ENCODE measurements around the gene SELENOF.
"Not testable (repeated sequence)": the region's sequence is repeated elsewhere in the genome, so short reads cannot be mapped to it uniquely, and the experiment has no call there.

Gene SELENOF

DNA sequence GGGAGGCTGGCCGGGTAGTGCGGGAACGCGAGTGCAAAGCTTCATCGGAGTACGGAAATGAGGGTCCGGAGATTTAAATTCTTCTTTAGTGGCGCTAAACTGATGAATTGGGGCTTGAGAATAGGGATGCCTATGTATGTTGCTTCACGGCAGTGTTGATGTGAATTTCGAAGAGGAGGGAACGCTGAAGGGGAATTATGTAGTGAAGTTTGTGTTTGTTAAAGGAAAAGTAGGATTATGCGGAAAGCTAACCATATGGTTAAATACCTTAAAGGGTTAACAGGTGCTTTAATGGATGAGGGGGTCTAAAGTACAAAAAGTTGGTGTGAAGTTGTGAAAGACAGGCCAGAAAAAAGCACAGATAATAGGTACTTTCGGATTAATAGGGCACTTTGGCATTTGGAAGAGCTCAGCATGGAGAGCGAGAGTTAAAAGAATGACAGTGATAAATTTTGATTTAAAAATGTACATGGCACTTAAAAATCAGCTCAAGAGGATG, 1.9 kb upstream of the SELENOF start:
- DNase-seq = peak in 1 of 2 experiments; percentile 6

DNA sequence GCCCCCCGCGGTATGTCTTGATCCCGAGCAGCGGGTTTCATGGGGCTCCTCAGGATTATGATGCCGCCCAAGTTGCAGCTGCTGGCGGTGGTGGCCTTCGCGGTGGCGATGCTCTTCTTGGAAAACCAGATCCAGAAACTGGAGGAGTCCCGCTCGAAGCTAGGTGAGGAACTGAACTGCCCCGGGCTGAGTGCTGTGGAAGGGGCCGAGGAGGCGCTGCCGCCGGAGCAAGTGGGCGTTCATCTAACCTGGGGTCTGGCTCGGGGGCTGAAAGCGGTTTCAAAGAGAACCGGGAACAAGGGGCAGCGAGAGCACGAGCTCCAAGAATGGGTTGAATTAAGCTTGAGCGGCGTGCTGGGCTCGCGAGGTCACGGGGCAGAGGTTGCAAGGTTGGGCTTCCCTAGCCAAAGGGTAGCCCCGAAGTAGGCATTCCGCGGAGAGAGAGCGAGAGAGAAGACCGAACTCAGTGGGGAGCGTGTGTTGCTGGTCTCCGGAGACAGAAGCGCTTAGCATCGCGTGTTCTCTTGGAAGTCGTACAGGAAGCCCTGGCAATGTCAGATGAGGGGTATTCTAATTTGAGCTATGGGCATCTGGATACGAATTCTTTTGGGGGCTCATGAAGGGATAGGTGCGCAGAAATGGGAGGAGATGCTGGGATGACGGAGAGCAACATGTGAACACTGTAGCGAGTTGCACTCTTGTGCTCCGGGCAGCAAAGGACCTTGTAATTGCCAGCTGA, 1.2 kb upstream of the SELENOF start:
- DNase-seq = peak; percentile 31 to 36

DNA sequence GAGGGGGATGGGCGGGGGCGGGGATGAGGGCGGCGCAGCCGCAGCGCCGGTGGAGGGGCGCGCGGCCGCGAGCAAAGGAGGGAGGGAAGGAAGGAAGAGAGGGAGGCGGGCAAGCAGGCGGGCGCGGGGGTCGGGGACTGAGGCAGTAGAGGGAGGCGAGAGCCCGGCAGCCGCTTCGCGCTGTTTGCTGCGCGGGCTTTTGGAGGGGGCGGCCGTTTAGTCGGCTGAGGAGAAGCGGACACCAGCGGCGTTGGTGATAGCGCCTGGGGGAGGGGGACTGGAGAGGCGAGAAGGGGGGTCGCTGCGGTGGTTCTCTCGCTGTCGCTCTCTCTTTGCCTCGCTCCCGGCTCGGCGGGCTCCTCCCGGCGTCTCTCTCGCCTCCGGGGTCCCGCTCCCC, 673 bp upstream of the SELENOF start, which contains the start of gene HS2ST1:
Gene HS2ST1, plus strand, starts transcription at position 35 of the 397 bp plus-strand sequence.
- no peak for DNase-seq

DNA sequence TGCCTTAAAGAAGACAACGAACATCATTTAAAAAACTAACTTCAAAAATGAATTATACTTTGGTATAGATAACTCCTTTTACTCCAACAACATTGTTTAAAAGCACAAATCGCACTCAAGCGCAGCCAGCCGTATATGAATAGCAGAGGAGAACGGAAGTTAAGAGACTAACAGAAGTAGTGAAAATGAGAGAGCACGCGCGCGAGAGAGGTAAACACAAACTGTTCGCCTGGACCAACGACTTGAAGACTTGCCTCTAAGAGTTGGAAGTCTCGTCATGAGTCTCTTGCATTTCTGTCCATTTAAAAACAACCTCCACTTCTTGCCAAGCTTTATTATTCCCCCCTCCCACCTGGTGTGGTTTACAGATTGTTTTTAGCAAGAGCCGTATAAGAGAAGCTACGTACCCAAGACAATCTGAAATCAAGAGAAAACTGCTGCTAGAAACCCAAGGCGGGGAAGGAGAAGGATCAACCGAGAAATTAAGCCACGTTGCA, 479 bp downstream of the SELENOF start:
- peak; percentile 5 to 7 for DNase-seq

DNA sequence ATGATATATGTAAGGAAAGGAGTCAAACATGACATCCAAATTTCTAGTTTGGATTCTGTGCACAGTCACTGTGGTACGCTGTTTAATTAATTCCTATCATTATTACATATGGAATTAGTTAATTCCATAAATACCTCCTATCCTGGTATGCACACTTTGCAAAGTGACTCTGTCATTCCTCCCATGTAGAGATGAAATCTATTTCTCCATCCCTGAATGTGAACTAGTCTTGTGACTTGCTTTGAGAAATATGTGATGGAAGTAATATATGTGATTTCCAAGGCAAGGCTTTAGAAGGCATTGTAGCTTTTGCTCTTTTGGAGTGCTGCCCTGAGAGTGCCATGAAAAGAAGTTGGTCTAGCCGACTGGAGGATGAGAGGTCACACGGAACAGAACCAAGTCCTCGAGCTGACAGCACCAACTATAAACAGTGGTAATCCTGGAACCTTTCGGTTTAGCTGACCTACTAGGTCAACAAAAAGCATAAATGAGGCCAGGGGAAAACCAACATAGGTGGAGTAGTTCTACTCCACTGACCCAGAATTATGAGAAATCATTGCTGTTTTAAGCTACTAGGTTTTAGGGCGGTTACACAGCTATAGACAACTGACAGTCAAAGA, 1.5 kb downstream of the SELENOF start:
- no peak for DNase-seq

DNA sequence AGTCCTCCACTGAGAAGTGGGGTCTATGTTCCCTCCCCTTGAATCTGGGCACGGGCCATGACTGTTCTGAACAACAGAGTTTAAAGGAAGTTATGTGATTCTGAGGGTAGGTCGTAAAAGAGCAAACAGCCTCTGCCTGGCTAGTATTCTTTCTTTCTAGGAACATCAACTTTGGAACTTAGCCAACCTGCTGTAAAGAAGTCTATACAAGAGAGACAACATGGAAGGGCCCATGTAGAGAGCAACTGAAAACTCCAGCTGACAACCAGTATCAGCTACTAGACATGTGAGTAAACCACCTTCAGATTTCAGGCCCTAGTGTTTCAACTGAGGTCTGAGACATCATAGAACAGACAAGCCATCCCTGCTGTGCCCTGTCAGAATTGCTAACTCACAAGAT, 7.5 kb downstream of the SELENOF start:
- DNase-seq = no peak

DNA sequence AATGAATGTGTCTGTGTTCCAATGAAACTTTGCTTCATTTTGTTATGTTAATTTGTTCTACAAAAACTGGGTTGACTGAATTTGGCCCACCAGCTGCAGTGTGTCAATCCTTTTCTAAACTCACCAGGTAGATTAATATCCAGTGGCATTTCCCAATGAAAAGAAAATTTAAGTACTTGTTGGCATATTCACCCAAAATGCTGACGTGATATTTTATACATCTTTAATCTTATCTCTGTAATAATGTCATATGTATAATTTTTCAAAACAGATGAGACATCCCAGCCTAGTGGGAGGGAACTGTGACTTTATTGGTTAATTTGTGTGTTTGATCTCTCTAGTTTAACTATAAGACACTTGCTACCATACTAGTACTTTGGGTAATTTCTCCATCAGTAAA, 8.1 kb downstream of the SELENOF start:
- DNase-seq = no peak

DNA sequence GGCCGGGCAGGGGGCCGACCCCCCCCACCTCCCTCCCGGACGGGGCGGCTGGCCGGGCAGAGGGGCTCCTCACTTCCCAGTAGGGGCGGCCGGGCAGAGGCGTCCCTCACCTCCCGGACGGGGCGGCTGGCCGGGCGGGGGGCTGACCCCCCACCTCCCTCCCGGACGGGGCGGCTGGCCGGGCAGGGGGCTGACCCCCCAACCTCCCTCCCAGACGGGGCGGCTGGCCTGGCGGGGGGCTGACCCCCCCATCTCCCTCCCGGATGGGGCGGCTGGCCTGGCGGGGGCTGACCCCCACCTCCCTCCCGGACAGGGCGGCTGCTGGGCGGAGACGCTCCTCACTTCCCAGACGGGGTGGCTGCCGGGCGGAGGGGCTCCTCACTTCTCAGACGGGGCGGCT, 14.5 kb downstream of the SELENOF start:
- DNase-seq = not testable (repeated sequence)

DNA sequence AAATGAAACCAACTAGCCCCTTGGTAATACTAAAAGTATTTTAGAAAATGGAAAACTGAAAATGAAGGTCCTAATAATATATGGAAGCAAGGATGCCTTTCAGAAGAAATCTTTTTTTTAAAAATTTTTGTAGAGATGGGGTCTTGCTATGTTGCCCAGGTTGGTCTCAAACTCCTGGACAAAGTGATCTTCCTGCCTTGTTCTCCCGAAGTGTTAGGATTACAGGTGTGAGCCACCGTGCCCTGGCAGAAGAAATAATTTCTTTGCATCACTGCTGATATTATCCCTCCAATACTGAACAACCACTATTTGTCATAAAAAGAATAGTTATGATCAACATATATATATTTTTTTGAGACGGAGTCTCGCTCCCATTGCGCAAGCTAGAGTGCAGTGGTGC, 25.6 kb downstream of the SELENOF start:
- no peak for DNase-seq

DNA sequence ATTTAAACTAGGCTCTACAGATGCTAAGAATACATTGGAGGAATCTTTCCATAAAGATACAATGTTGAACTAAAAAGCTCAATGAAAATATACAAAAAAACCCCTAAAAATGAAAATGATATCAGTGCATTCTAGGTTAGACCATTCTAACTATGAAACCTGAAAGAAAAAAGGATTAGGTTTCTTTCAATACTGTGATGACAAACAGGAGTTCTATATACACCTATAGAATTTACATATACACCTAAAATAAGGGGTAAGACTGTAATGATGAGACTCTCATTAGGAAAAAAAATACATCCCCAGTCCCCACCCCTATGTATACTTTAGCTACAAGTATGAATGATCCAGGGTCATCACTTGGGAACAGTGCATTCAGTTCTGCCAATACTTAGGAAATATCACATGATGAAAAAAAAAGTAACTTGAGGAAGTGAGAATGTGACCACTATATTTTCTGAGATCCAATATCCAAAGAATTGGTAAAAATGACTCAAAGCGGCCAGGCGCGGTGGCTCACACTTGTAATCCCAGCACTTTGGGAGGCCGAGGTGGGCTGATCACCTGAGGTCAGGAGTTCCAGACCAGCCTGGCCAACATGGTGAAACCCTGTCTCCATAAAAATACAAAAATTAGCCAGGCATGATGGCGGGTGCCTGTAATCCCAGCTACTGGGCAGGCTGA, 26.3 kb downstream of the SELENOF start:
- DNase-seq = no peak

DNA sequence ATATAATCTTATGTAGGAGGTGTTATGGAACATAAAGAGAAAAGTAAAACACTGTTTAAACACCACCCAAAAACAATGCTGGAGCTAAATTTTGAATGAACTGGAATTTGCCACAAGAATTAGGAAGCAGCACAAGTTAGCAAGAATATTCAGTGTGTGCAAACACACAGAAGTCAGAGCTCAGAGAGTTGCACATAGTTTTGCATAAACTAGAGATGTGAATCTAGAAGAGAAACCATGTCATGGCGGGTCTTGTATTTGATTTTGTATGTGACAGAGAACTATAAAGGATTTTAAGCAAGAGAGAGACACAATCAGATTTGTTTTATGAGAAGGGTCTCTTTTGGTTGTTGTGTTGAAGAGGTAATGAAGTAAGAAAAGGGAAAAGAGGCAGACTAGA, 38.2 kb downstream of the SELENOF start:
- DNase-seq = no peak

DNA sequence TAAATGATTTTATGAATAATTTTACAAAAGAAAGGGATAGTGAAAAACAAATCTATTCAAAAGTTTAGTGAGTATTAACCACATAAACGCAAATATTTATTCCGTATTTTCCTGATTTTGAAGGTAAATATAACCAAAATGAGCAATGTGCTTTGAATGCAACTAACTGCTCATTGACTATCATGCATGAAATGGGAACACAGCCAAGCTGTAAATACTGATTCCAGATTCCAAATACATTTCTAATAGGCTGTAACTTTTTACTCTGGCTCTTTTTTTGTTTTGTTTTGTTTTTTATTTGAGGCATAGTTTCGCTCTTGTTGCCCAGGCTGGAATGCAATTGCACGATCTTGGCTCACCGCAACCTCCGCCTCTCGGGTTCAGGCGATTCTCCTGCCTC, 41.8 kb downstream of the SELENOF start:
- no peak for DNase-seq

DNA sequence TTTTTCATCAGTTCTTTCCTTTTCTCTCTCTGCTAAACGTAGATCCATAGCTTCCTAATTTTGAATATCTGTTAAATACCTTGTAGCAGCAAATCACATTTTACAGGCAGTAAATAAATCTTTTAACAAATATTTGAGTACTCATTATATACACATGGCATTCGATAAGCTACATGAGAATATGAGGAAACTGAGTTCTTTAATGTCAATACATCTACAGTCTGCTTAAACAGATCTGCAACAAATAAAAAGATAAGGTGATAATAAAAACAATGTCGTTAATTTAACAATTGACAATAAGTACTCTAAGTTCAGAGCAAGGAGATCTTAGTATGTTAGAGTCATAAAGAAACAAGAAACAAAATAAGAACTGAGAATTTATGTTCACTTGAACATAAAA, 42.9 kb downstream of the SELENOF start:
- DNase-seq = no peak

DNA sequence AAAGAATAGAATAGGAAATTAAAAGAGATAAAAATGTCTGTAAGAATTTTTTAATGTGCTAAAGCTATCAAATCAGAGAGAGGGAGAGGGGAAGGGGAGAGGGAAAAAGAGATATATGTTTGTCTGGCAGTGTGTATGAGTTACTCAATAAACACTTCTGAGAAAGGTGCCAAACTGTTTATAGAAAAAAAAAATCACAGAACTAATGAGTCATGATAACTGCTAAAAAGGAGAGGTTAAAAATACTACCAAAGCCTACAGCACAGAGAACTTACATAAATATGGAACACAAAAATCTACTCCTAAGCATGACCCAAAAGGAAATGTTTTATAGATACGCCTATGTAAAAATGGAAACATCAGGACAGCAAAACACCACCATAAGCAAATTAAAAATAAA, 45.4 kb downstream of the SELENOF start:
- DNase-seq = no peak

DNA sequence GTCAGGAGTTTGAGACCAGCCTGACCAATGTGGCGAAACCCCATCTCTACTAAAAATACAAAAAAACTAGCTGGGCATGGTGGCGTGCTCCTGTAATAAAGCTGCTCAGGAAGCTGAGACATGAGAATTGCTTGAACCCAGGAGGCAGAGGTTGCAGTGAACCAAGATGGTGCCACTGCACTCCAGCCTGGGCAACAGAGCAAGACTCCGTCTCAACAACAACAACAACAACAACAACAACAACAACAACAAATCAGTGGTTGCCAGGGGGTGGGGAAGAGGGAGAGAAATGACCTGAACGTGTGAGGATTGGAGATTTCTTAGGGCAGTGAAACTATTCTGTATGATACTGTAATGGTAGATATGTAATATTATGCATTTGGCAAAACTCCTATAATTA, 46.6 kb downstream of the SELENOF start:
- DNase-seq = not testable (repeated sequence)

DNA sequence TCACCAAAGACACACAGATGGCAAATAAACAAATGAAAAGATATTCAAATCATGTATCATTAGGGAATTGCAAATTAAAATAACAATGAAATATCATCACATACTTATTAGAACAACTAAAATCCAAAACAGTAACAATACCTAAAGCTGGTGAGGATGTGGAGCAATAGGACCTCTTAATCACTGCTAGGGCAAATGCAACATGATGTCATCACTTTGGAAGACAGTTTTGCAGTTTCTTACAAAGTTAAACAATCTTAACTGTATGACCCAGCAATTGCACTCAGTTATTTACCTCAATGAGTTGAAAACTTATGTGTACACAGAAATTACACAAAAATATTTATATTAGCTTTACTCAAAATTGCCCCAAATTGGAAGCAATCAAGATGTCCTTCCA, 47.3 kb downstream of the SELENOF start:
- no peak for DNase-seq

DNA sequence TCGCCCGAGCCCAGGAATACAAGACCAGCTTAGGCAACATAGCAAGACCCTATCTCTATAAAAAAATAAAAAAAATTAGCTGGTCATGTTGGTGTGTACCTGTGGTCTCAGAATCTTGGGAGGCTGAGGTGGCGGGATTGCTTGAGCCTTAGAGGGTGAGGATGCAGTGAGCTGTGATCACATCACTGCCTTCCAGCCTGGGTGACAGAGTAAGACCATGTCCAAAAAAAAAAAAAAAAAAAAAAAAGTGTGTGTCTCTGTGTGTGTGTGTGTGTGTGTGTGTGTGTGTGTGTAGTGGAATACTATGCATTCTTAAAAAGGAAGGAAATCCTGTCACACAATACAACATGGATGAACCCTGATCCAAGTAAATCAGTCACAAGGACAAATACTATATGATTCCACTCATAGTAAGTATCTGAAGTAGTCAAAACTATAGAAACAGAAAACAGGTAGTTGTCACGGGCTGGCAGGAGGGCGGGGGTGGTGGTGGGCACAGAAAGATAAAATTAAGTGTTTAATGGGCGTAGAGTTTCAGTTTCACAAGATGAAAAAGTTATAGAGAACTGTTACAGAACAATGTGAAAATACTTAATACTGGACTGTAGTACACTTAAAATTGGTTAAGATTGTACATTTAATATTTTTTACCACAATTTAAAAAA, 47.8 kb downstream of the SELENOF start:
- DNase-seq = no peak

DNA sequence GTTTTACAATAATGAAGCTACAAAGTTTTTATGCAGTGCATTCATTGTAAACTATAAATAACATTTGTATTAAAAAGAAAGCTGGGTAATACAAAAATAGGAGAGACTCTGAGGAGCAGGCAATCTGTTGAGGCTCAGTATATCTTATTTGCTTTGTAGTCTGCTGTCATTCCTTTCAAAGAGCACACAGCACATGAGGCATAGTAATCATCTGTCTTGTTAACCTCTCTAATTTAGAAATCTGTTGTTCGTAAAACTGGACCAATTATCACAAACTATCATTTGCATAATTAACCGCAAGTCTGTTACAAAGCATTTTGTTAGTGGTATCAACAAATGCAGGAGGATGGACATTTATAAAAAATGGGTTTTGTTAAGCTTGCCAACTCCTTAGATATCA, 51.0 kb downstream of the SELENOF start:
- no peak for DNase-seq

DNA sequence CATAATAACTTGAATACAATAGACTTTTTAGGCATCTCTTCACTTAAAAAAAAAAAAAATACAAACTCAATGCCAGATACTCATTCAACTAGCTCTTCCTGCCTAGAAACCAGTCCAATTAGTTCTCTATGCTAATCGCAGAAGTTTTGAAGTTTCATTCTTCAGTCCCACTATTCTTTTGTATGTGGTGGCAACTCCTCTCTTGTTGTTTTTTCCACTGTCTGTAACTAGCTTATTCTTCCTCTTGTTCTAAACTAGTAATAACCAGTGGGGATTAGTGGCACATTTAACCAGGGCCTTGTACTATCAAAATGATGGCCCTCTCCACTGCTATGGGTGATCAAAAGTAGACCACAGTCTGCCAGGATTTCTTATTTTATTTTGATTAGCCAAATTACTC, 52.5 kb downstream of the SELENOF start:
- DNase-seq = no peak

DNA sequence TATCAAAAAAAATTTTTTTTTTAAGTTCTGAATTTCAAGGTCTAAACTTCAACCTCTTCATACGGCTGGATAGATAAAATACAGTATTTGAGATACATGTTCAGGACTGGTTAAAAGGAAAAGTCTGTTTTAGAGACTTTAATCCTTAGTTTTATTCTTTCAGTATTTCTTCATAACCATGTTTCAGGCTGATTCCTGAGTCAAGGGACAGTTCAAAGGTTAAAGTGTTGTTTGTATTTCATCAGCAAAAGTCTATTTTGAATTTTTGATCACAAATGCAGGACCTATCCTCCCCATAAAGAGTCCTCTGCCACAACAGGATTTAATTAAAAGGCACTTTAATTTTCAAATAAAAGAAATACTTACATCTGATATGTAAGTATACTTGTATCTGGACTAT, 53.5 kb downstream of the SELENOF start:
- DNase-seq = no peak

DNA sequence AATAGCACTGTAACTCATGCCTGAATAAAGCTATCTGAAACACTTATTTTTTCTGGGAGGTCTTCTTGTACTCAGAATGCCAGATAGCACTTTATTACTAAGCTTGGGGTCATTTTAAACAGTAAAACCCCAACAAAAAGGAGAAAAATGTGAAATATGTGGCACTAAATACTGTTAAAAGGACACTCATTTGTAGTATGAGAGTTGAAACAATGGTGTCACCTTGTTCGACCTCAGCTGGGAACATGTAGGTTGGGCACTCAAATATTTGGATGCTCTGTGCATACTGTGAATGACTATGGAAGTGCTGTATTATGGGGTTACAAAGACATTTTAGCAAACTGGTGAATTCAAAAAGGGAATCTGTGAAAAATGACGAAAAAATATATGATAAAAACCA, 53.9 kb downstream of the SELENOF start:
- DNase-seq = no peak

DNA sequence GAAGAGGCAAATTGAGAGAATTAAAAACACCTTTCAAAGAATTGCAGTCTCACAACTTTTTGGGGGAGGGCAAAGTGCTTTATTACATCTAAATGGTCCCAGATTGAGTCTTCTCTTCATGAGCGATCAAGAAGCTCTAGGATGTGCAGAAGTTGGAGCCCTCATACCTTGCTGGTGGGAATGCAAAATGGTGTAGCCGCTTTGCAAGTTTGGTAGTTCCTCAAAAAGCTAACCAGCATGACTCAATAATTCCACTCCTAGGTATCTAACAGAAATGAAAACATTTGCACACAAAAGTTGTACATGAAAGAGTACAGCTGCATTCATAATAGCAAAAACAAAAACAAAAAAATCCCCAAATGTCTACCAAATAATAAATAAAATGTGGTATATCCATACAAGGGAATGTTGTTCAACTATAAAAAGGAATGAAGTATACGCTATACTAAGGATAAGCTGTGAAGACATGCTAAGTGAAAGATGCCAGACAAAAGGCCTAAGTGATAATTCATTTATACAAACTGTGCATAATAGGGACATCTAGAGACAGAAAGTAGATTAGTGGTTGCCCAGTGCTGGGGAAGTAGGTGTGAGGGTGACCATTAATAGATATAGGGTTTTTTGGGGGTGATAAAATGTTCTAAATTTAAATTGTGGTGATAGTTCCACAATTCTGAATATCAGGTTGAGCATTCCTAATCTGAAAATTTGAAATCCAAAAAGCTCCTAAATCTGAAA, 55.2 kb downstream of the SELENOF start:
- no peak for DNase-seq

DNA sequence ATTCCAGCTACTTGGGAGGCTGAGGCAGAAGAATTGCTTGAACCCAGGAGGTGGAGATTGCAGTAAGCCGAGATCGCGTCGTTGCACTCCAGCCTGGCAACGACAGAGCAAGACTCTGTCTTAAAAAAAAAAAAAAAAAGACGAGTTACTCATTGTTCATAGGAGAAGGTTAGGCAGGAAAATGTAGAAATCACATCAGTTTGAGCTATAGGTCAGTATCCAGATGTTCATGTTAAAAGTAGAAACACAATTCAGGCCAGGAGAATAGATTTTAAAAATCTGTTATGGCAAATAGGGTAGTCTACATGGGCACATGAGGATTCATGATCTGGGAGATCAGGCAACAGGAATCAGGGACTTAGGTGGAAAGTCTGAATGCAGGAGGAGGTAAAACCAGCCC, 57.7 kb downstream of the SELENOF start:
- DNase-seq = no peak

All from activated CD4-positive, alpha-beta T cell treated with anti-CD3 and anti-CD28 coated beads, Interleukin-2, amount 50 U/mL, for 4 hours (primary cell).